ENCODE measurements around the gene NKX1-1. TPM values are rescaled to one million over a fixed set of nuclear protein-coding genes. Genes with fewer than 3 reads are reported as not detected.

The NKX1-1 gene
- polyA plus RNA-seq, 2 of the 4 experiments (the other 2 are of a cell fraction), result not detected

- Histone ChIP-seq H3K4me3 (no peak overlapping the region), H3K9me3 (no peaks in the 10 kb centered on the region; the same call in 1 of the 3 replicates), H3K4me2 (no peak overlapping the region), H3K4me1 (no peaks in the 10 kb centered on the region), H3K27ac (no peak overlapping the region)
- ChIA-PET POLR2A (no interaction called here), CTCF (interaction anchor here (0.9 to 1.4 kb wide), 4 partner anchors 9 to 148 kb away, joined by 3 read pairs; no protein-coding TSS in a partner anchor)
- FAIRE-seq, result no peak
- 75% methylated on average over 9 of the region's 14 CpGs for WGBS (ENCODE audit: missing lambda C conversion rate)
- DNase-seq (ENCODE audit: low read depth in 1 of 2, low spot score in 1 of 2), result no peak
- no peak for TF ChIP-seq HES2 (IDR thresholded peaks at IDR 0.05)
- no peak for TF ChIP-seq RCOR1 (IDR thresholded peaks at IDR 0.05; ENCODE audit: low read depth, low read length)
- no peak for TF ChIP-seq NPAS2 (CRISPR knock-in tag; IDR thresholded peaks at IDR 0.05; ENCODE audit: borderline replicate concordance)
- no peak for TF ChIP-seq MYC (IDR thresholded peaks at IDR 0.05; ENCODE audit: borderline replicate concordance, low read length)
- ATAC-seq, result peak; percentile 47; a peak in 5 of 6 replicates
Observed at GRCh38 chr4:1400831-1401408, 5.3 kb downstream of the NKX1-1 start.

GRCh38 chr4:1400191-1400805 lies 5.9 kb downstream of the NKX1-1 start:
- ChIA-PET CTCF (interaction anchor here (0.9 to 1.4 kb wide), 4 partner anchors 9 to 149 kb away, joined by 3 read pairs; no protein-coding TSS in a partner anchor), POLR2A (no interaction called here)
- no peak for TF ChIP-seq ZNF302 (CRISPR knock-in tag; IDR thresholded peaks at IDR 0.05)
- no peak for TF ChIP-seq PBX3 (IDR thresholded peaks at IDR 0.05)
- no peak for TF ChIP-seq FOSB (CRISPR knock-in tag; IDR thresholded peaks at IDR 0.05)
- TF ChIP-seq, protein P1, sequence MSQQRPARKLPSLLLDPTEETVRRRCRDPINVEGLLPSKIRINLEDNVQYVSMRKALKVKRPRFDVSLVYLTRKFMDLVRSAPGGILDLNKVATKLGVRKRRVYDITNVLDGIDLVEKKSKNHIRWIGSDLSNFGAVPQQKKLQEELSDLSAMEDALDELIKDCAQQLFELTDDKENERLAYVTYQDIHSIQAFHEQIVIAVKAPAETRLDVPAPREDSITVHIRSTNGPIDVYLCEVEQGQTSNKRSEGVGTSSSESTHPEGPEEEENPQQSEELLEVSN (IDR thresholded peaks at IDR 0.05; ENCODE audit: borderline replicate concordance, low read depth), result no peak
- TF ChIP-seq ZSCAN20 (CRISPR knock-in tag; IDR thresholded peaks at IDR 0.05), result no peak
- no peak for TF ChIP-seq HOXB5 (CRISPR knock-in tag; IDR thresholded peaks at IDR 0.05)
- TF ChIP-seq ZFP36 (IDR thresholded peaks at IDR 0.05; ENCODE audit: borderline replicate concordance, partially characterized antibody), result no peak
- no peak for TF ChIP-seq CBX8 (IDR thresholded peaks at IDR 0.05)
- TF ChIP-seq BCL3 (IDR thresholded peaks at IDR 0.05), result no peak
- no peak for TF ChIP-seq SMC3 (IDR thresholded peaks at IDR 0.05)
- no peak for TF ChIP-seq CEBPB (IDR thresholded peaks at IDR 0.05)
- TF ChIP-seq FOXS1 (CRISPR knock-in tag; IDR thresholded peaks at IDR 0.05), result no peak
- TF ChIP-seq HDAC2 (IDR thresholded peaks at IDR 0.05), result no peak
- Histone ChIP-seq H3K4me1 (no peaks in the 10 kb centered on the region), H3K4me3 (no peak overlapping the region), H3K4me2 (no peak overlapping the region), H3K9me3 (no peaks in the 10 kb centered on the region; the same call in 1 of the 3 replicates), H3K27ac (no peak overlapping the region)
- no peak for DNase-seq (ENCODE audit: low read depth in 1 of 2, low spot score in 1 of 2)
- no peak for FAIRE-seq
- no peak for ATAC-seq
- 48% methylated on average over 3 of the region's 11 CpGs for WGBS (ENCODE audit: missing lambda C conversion rate)

DNA sequence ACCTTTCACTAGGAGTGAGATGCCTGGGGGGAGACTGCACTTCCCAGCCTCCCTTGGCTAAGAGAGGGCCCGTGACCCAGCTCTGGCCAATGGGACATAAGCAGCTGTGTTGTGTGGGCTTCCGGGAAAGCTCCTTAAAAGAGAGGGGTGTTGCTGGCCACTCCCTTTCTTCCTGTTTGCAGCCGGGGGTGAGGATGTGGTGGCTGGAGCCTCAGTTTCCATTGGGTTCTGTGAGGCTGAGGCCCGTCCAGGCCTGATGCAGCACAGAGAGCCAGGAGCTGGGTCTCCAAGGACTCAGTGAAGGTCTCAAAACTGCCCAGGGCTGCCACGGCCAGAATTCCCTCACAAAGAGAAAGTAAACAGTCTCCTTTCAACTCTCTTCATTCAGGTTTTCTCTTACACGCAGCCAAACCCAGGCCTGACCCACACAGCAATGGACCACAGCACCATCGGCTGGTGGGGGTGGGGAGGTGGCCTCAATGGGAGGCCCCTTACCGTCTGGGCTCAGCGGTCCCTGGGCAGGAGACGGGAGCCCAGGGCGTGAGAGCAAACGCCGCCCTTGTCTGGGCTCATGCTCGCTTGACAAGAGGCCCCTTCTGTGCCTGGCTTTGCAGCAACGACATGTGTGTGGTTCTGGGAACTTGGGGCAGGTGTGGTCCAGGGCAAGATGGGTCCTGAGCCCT lies 6.6 kb downstream of the NKX1-1 start:
- TF ChIP-seq FOSL2 (IDR thresholded peaks at IDR 0.05) (no peak), FOSL2 (CRISPR knock-in tag; IDR thresholded peaks at IDR 0.05) (no peak), NPAS2 (CRISPR knock-in tag; IDR thresholded peaks at IDR 0.05; ENCODE audit: borderline replicate concordance) (no peak), MAFK (IDR thresholded peaks at IDR 0.05; ENCODE audit: partially characterized antibody) (no peak), EHF (CRISPR knock-in tag; IDR thresholded peaks at IDR 0.05) (no peak), CHD4 (IDR thresholded peaks at IDR 0.05; ENCODE audit: borderline replicate concordance) (no peak), GATA3 (IDR thresholded peaks at IDR 0.05; ENCODE audit: borderline replicate concordance) (no peak), ESRRA (IDR thresholded peaks at IDR 0.05; ENCODE audit: borderline replicate concordance, low read length) (no peak), RARB (CRISPR knock-in tag; IDR thresholded peaks at IDR 0.05) (no peak), CEBPB (IDR thresholded peaks at IDR 0.05) (no peak), HOXA7 (CRISPR knock-in tag; IDR thresholded peaks at IDR 0.05) (no peak), HDAC2 (IDR thresholded peaks at IDR 0.05) (no peak), HOXB5 (CRISPR knock-in tag; IDR thresholded peaks at IDR 0.05) (no peak)
- TF ChIP-seq, protein P2, sequence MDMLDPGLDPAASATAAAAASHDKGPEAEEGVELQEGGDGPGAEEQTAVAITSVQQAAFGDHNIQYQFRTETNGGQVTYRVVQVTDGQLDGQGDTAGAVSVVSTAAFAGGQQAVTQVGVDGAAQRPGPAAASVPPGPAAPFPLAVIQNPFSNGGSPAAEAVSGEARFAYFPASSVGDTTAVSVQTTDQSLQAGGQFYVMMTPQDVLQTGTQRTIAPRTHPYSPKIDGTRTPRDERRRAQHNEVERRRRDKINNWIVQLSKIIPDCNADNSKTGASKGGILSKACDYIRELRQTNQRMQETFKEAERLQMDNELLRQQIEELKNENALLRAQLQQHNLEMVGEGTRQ (IDR thresholded peaks at IDR 0.05), result no peak
- 30% methylated on average over 3 of the region's 15 CpGs for WGBS (ENCODE audit: missing lambda C conversion rate)
- Histone ChIP-seq H3K9me3 (no peaks in the 10 kb centered on the region; the same call in 1 of the 3 replicates), H3K4me3 (no peak overlapping the region), H3K27ac (no peak overlapping the region), H3K4me1 (no peaks in the 10 kb centered on the region), H3K4me2 (no peak overlapping the region; the same call in 2 of the 3 replicates)
- DNase-seq (ENCODE audit: low read depth in 1 of 2, low spot score in 1 of 2) (no peak), ATAC-seq (no peak), FAIRE-seq (no peak)
- ChIA-PET POLR2A (no interaction called here), CTCF (interaction anchor here (1.3 to 1.4 kb wide), 2 partner anchors 8 to 10 kb away, joined by 3 read pairs; no protein-coding TSS in a partner anchor)
